ENCODE data around the gene DGCR2.
"Not testable (repeated sequence)": the region's sequence is repeated elsewhere in the genome, so short reads cannot be mapped to it uniquely, and the experiment has no call there.

The DGCR2 gene

GRCh38 chr22:19014886-19015285 is 107.3 kb downstream of the DGCR2 start:
- no peak for DNase-seq (ENCODE audit: low read depth)
- no peak overlapping the region for H3K4me3 ChIP-seq (ENCODE audit: low read depth, low read length)
- TF ChIP-seq, protein P1, sequence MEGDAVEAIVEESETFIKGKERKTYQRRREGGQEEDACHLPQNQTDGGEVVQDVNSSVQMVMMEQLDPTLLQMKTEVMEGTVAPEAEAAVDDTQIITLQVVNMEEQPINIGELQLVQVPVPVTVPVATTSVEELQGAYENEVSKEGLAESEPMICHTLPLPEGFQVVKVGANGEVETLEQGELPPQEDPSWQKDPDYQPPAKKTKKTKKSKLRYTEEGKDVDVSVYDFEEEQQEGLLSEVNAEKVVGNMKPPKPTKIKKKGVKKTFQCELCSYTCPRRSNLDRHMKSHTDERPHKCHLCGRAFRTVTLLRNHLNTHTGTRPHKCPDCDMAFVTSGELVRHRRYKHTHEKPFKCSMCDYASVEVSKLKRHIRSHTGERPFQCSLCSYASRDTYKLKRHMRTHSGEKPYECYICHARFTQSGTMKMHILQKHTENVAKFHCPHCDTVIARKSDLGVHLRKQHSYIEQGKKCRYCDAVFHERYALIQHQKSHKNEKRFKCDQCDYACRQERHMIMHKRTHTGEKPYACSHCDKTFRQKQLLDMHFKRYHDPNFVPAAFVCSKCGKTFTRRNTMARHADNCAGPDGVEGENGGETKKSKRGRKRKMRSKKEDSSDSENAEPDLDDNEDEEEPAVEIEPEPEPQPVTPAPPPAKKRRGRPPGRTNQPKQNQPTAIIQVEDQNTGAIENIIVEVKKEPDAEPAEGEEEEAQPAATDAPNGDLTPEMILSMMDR (conservative IDR thresholded peaks at IDR 0.05; ENCODE audit: low read depth, low read length) = no peak

- not testable (repeated sequence) for H3K4me3 ChIP-seq (ENCODE audit: low read depth, low read length); DNase-seq (ENCODE audit: low read depth)
These were observed 108.2 kb downstream of the DGCR2 start for GRCh38 chr22:19013881-19014598.

- DNase-seq (ENCODE audit: low read depth); H3K4me3 ChIP-seq (ENCODE audit: low read depth, low read length): not testable (repeated sequence)
These were observed 108.8 kb downstream of the DGCR2 start for GRCh38 chr22:19013411-19013810.

DNA sequence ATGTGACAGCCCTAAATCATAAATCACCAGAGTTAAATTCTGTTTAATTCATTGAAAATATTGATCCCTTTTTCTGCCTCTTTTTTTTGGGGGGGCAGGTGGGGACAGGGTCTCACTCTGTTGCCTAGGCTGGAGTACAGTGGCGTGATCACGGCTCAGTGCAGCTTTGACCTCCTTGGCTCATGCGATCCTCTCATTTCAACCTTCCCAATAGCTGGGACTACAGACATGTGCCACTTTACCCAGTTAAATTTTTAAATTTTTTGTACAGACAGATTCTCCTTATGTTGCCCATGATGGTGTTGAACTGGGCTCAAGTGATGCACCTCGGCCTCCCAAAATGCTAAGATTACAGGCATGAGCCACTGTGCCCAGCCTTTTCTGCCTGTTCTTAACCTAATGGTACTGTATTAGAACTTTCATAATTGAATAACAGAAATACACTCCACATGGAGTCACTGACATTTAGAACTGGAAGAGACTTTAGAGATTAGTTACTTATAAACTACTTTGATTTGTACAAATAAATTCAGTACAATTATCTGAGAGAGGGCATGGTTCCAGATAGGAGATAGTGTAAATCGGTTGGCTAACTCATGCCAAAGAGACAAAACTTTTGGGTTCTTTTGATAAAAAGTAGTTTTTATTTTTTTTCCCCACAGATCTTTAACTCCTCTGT is 109.8 kb downstream of the DGCR2 start:
- H3K4me3 ChIP-seq (ENCODE audit: low read depth, low read length) = no peak overlapping the region
- DNase-seq (ENCODE audit: low read depth) = no peak
- TF ChIP-seq, protein P1 (conservative IDR thresholded peaks at IDR 0.05; ENCODE audit: low read depth, low read length) = no peak

- H3K4me3 ChIP-seq (ENCODE audit: low read depth, low read length); DNase-seq (ENCODE audit: low read depth): not testable (repeated sequence)
These were observed 110.6 kb downstream of the DGCR2 start for GRCh38 chr22:19011611-19012010.

GRCh38 chr22:19011075-19011474 is 111.1 kb downstream of the DGCR2 start:
- no peak overlapping the region for H3K4me3 ChIP-seq (ENCODE audit: low read depth, low read length)
- no peak for DNase-seq (ENCODE audit: low read depth)
- TF ChIP-seq, protein P1 (conservative IDR thresholded peaks at IDR 0.05; ENCODE audit: low read depth, low read length) = no peak

DNA sequence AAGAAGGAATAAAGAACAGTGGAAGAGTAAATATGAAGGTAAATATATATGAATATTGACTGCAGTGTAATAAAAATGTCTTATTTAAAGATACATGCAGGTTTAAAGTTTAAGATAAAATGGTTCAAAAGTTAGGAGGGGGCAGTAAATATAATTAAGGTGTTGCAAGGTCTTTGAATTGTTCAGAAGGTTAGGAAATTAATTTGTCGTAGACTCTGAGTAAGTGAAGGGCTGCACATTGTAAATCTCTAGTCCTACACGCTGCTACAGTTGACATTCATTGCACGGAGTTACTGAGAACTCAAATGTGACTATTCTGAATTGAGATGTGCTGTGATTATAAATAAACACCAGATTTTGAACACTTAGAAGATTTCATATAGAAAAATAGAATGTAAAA is 116.3 kb downstream of the DGCR2 start:
- H3K4me3 ChIP-seq (ENCODE audit: low read depth, low read length) = no peak overlapping the region
- TF ChIP-seq, protein P1 (conservative IDR thresholded peaks at IDR 0.05; ENCODE audit: low read depth, low read length) = no peak
- no peak for DNase-seq (ENCODE audit: low read depth)

GRCh38 chr22:19004471-19004870 is 117.7 kb downstream of the DGCR2 start:
- no peak for DNase-seq (ENCODE audit: low read depth)
- TF ChIP-seq, protein P1 (conservative IDR thresholded peaks at IDR 0.05; ENCODE audit: low read depth, low read length) = no peak
- no peak overlapping the region for H3K4me3 ChIP-seq (ENCODE audit: low read depth, low read length)
